ENCODE data around the gene UMOD. TPM values are rescaled to one million over a fixed set of nuclear protein-coding genes. Genes with fewer than 3 reads are reported as not detected.

The UMOD gene
- polyA plus RNA-seq, 3 donors: 70.4 to 269 (median 133) TPM

Other genes starting within 250 kb of the UMOD start
- gene GP2, start 25.2 kb downstream of the UMOD start, polyA plus RNA-seq (ENCODE audit: insufficient read length in 3 of 3): 10 to 100 TPM in 1 of 3 donors, 1 to 10 TPM in 2; 1.1 to 11.7 (median 2.9) TPM
- gene PDILT, start 52.0 kb upstream of the UMOD start, polyA plus RNA-seq (ENCODE audit: insufficient read length in 3 of 3): under 1 TPM in 1 of 3 donors, not detected in 2; 0.11 TPM
- gene ACSM5, start 56.8 kb upstream of the UMOD start, polyA plus RNA-seq (ENCODE audit: insufficient read length in 3 of 3): 1 to 10 TPM; 3.8 to 5.9 (median 5.0) TPM
- gene ACSM2A, start 98.8 kb upstream of the UMOD start, polyA plus RNA-seq (ENCODE audit: insufficient read length in 3 of 3): 100 to 1,000 TPM in 1 of 3 donors, 10 to 100 TPM in 2; 58.3 to 132 (median 85.7) TPM
- gene ACSM2B, start 223.7 kb upstream of the UMOD start, polyA plus RNA-seq (ENCODE audit: insufficient read length in 3 of 3): 100 to 1,000 TPM in 1 of 3 donors, 10 to 100 TPM in 2; 50.8 to 107 (median 67.6) TPM